ENCODE measurements around the gene PCDHGA9. TPM values are rescaled to one million over a fixed set of nuclear protein-coding genes. Genes with fewer than 3 reads are reported as not detected.
"Not testable (repeated sequence)": the region's sequence is repeated elsewhere in the genome, so short reads cannot be mapped to it uniquely, and the experiment has no call there.

The PCDHGA9 gene
- total RNA-seq, 1 experiment from 2014 or later, result 13.0 TPM

- no peak overlapping the region for H3K9ac ChIP-seq (ENCODE audit: low read length)
- no peaks in the 10 kb centered on the region for H3K27me3 ChIP-seq (ENCODE audit: low read length)
- H3K4me1 ChIP-seq (ENCODE audit: low read length), result no peaks in the 10 kb centered on the region
- H2AFZ ChIP-seq (ENCODE audit: low read length), result no peak overlapping the region
- H3K9me3 ChIP-seq (ENCODE audit: low read length), result peaks cover 23% of the 10 kb centered on the region
- DNase-seq, result no peak
- H3K4me3 ChIP-seq (ENCODE audit: low read length), result no peak overlapping the region
- H3K27ac ChIP-seq (ENCODE audit: low read length), result no peak overlapping the region
- H3K9me2 ChIP-seq (replicated peaks; ENCODE audit: insufficient read depth, low read length), result no peaks in the 10 kb centered on the region
- H3K4me2 ChIP-seq (ENCODE audit: low read depth, low read length, poor library complexity, severe bottlenecking), result no peak overlapping the region
- H3K36me3 ChIP-seq (ENCODE audit: insufficient read depth, low read length), result peaks cover 40% of the 10 kb centered on the region
- H3K79me2 ChIP-seq (ENCODE audit: low read length), result peaks cover 8% of the 10 kb centered on the region; the same call in 1 of the 2 replicates
- no peaks in the 10 kb centered on the region for H4K20me1 ChIP-seq (ENCODE audit: insufficient read depth, low read depth, low read length)
These were observed 13.2 kb upstream of the PCDHGA9 start for GRCh38 chr5:141389153-141390042.

- Histone ChIP-seq H3K9me2 (replicated peaks; ENCODE audit: insufficient read depth, low read length) (no peaks in the 10 kb centered on the region), H3K9me3 (ENCODE audit: low read length) (peaks cover 19% of the 10 kb centered on the region), H2AFZ (ENCODE audit: low read length) (no peak within 1 kb of the TSS), H3K9ac (ENCODE audit: low read length) (no peak within 1 kb of the TSS), H3K36me3 (ENCODE audit: insufficient read depth, low read length) (peaks cover 27% of the 10 kb centered on the region; the same call in 1 of the 2 replicates), H3K4me1 (ENCODE audit: low read length) (no peaks in the 10 kb centered on the region), H3K79me2 (ENCODE audit: low read length) (no peaks in the 10 kb centered on the region), H3K27me3 (ENCODE audit: low read length) (no peaks in the 10 kb centered on the region), H3K4me3 (ENCODE audit: low read length) (no peak within 1 kb of the TSS), H4K20me1 (ENCODE audit: insufficient read depth, low read depth, low read length) (no peaks in the 10 kb centered on the region), H3K27ac (ENCODE audit: low read length) (no peak within 1 kb of the TSS), H3K4me2 (ENCODE audit: low read depth, low read length, poor library complexity, severe bottlenecking) (no peak within 1 kb of the TSS)
- DNase-seq, result no peak
These were observed 10.0 kb upstream of the PCDHGA9 start, which contains the start of gene PCDHGA8 for GRCh38 chr5:141392429-141393198. Gene PCDHGA8, plus strand, starts transcription at chr5:141392633. Its CDS starts 181 bp downstream, at chr5:141392814.

- H3K9me3 ChIP-seq (ENCODE audit: low read length), result peaks cover 19% of the 10 kb centered on the region
- H3K4me2 ChIP-seq (ENCODE audit: low read depth, low read length, poor library complexity, severe bottlenecking), result no peak overlapping the region
- H2AFZ ChIP-seq (ENCODE audit: low read length), result no peak overlapping the region
- no peaks in the 10 kb centered on the region for H3K9me2 ChIP-seq (replicated peaks; ENCODE audit: insufficient read depth, low read length)
- DNase-seq, result no peak
- no peak overlapping the region for H3K4me3 ChIP-seq (ENCODE audit: low read length)
- no peak overlapping the region for H3K27ac ChIP-seq (ENCODE audit: low read length)
- peaks cover 27% of the 10 kb centered on the region; the same call in 1 of the 2 replicates for H3K36me3 ChIP-seq (ENCODE audit: insufficient read depth, low read length)
- no peaks in the 10 kb centered on the region for H4K20me1 ChIP-seq (ENCODE audit: insufficient read depth, low read depth, low read length)
- no peaks in the 10 kb centered on the region for H3K79me2 ChIP-seq (ENCODE audit: low read length)
- no peaks in the 10 kb centered on the region for H3K27me3 ChIP-seq (ENCODE audit: low read length)
- H3K4me1 ChIP-seq (ENCODE audit: low read length), result no peaks in the 10 kb centered on the region
- H3K9ac ChIP-seq (ENCODE audit: low read length), result no peak overlapping the region
These were observed 9.3 kb upstream of the PCDHGA9 start for GRCh38 chr5:141393267-141393666.

GRCh38 chr5:141394401-141395187 is 8.0 kb upstream of the PCDHGA9 start:
- not testable (repeated sequence) for H3K4me3 ChIP-seq (ENCODE audit: low read length); H3K4me1 ChIP-seq (ENCODE audit: low read length); DNase-seq; H3K79me2 ChIP-seq (ENCODE audit: low read length); H3K27ac ChIP-seq (ENCODE audit: low read length); H3K9me2 ChIP-seq (replicated peaks; ENCODE audit: insufficient read depth, low read length); H3K9ac ChIP-seq (ENCODE audit: low read length); H2AFZ ChIP-seq (ENCODE audit: low read length); H3K27me3 ChIP-seq (ENCODE audit: low read length); H3K4me2 ChIP-seq (ENCODE audit: low read depth, low read length, poor library complexity, severe bottlenecking); H4K20me1 ChIP-seq (ENCODE audit: insufficient read depth, low read depth, low read length)
- peaks cover 23% of the 10 kb centered on the region for H3K9me3 ChIP-seq (ENCODE audit: low read length)
- H3K36me3 ChIP-seq (ENCODE audit: insufficient read depth, low read length), result peaks cover 37% of the 10 kb centered on the region

GRCh38 chr5:141397756-141398551 is 4.6 kb upstream of the PCDHGA9 start, which contains the start of gene PCDHGB5:
Gene PCDHGB5, plus strand, starts transcription at chr5:141397947. Its CDS starts 181 bp downstream, at chr5:141398128.
- not testable (repeated sequence) for H3K4me1 ChIP-seq (ENCODE audit: low read length); H4K20me1 ChIP-seq (ENCODE audit: insufficient read depth, low read depth, low read length); H3K27ac ChIP-seq (ENCODE audit: low read length); H3K27me3 ChIP-seq (ENCODE audit: low read length); H3K9me2 ChIP-seq (replicated peaks; ENCODE audit: insufficient read depth, low read length); H2AFZ ChIP-seq (ENCODE audit: low read length)
- peak within 1 kb of the TSS; percentile 49 for H3K9ac ChIP-seq (ENCODE audit: low read length)
- peaks cover 21% of the 10 kb centered on the region for H3K9me3 ChIP-seq (ENCODE audit: low read length)
- H3K36me3 ChIP-seq (ENCODE audit: insufficient read depth, low read length), result peaks cover 29% of the 10 kb centered on the region
- peaks cover 22% of the 10 kb centered on the region for H3K79me2 ChIP-seq (ENCODE audit: low read length)
- H3K4me3 ChIP-seq (ENCODE audit: low read length), result peak within 1 kb of the TSS; percentile 51; the same call in 1 of the 2 replicates
- H3K4me2 ChIP-seq (ENCODE audit: low read depth, low read length, poor library complexity, severe bottlenecking), result peak within 1 kb of the TSS; percentile 17
- DNase-seq, result peak; percentile 78

- peaks cover 22% of the 10 kb centered on the region for H3K79me2 ChIP-seq (ENCODE audit: low read length)
- H3K9me3 ChIP-seq (ENCODE audit: low read length), result peaks cover 17% of the 10 kb centered on the region
- H3K9me2 ChIP-seq (replicated peaks; ENCODE audit: insufficient read depth, low read length), result no peaks in the 10 kb centered on the region
- no peak for DNase-seq
- H3K36me3 ChIP-seq (ENCODE audit: insufficient read depth, low read length), result peaks cover 29% of the 10 kb centered on the region
- peak overlapping the region; percentile 15; the same call in 1 of the 2 replicates for H3K4me3 ChIP-seq (ENCODE audit: low read length)
- H2AFZ ChIP-seq (ENCODE audit: low read length), result no peak overlapping the region
- no peak overlapping the region for H3K4me2 ChIP-seq (ENCODE audit: low read depth, low read length, poor library complexity, severe bottlenecking)
- no peaks in the 10 kb centered on the region for H3K4me1 ChIP-seq (ENCODE audit: low read length)
- no peaks in the 10 kb centered on the region for H3K27me3 ChIP-seq (ENCODE audit: low read length)
- H4K20me1 ChIP-seq (ENCODE audit: insufficient read depth, low read depth, low read length), result no peaks in the 10 kb centered on the region
- no peak overlapping the region for H3K27ac ChIP-seq (ENCODE audit: low read length)
- no peak overlapping the region for H3K9ac ChIP-seq (ENCODE audit: low read length)
These were observed 4.0 kb upstream of the PCDHGA9 start for GRCh38 chr5:141398608-141399007.

GRCh38 chr5:141399555-141400258 is 2.9 kb upstream of the PCDHGA9 start:
- no peak overlapping the region for H3K27ac ChIP-seq (ENCODE audit: low read length)
- no peaks in the 10 kb centered on the region for H3K9me2 ChIP-seq (replicated peaks; ENCODE audit: insufficient read depth, low read length)
- no peak overlapping the region for H3K4me3 ChIP-seq (ENCODE audit: low read length)
- no peaks in the 10 kb centered on the region for H3K4me1 ChIP-seq (ENCODE audit: low read length)
- no peak overlapping the region for H3K9ac ChIP-seq (ENCODE audit: low read length)
- no peak overlapping the region for H3K4me2 ChIP-seq (ENCODE audit: low read depth, low read length, poor library complexity, severe bottlenecking)
- H3K79me2 ChIP-seq (ENCODE audit: low read length), result peaks cover 29% of the 10 kb centered on the region
- no peaks in the 10 kb centered on the region for H4K20me1 ChIP-seq (ENCODE audit: insufficient read depth, low read depth, low read length)
- H3K9me3 ChIP-seq (ENCODE audit: low read length), result peaks cover 16% of the 10 kb centered on the region
- peaks cover 29% of the 10 kb centered on the region for H3K36me3 ChIP-seq (ENCODE audit: insufficient read depth, low read length)
- H3K27me3 ChIP-seq (ENCODE audit: low read length), result no peaks in the 10 kb centered on the region
- H2AFZ ChIP-seq (ENCODE audit: low read length), result no peak overlapping the region
- no peak for DNase-seq
